Measurements from ENCODE around the gene ARHGEF6.

DNA sequence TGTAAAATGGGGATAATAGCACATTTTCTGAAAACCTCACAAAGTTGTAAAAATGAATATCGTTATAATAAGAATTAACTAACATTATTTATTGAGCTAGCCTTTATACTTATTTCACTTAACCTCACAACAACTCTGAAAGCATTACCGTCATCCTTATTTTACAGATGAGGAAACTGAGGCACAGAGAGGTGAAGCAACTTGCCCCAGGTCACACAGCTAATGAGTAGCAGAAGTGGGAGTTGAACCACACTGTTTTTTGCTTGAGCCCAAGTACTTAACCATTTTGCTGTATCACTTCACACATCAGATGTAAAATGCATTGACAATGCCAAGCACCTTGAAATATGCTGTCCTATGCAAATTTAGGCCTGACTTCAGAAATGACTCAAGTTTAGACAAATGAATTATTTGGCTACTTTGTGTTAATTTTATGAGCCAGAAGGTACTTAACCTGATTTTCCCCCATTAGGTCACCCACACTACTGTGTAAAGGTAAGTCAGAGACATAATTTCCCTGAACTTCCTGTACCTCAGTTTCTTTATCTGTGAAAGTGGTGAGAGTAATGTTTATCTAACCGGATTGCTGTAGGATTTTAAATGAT is 109.6 kb downstream of the ARHGEF6 start:
- TF ChIP-seq, protein P1, sequence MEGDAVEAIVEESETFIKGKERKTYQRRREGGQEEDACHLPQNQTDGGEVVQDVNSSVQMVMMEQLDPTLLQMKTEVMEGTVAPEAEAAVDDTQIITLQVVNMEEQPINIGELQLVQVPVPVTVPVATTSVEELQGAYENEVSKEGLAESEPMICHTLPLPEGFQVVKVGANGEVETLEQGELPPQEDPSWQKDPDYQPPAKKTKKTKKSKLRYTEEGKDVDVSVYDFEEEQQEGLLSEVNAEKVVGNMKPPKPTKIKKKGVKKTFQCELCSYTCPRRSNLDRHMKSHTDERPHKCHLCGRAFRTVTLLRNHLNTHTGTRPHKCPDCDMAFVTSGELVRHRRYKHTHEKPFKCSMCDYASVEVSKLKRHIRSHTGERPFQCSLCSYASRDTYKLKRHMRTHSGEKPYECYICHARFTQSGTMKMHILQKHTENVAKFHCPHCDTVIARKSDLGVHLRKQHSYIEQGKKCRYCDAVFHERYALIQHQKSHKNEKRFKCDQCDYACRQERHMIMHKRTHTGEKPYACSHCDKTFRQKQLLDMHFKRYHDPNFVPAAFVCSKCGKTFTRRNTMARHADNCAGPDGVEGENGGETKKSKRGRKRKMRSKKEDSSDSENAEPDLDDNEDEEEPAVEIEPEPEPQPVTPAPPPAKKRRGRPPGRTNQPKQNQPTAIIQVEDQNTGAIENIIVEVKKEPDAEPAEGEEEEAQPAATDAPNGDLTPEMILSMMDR (IDR thresholded peaks at IDR 0.05; ENCODE audit: poor library complexity, severe bottlenecking) = no peak
- no peak for TF ChIP-seq POLR2AphosphoS5 (IDR thresholded peaks at IDR 0.05)
- no peak for TF ChIP-seq EZH2 (IDR thresholded peaks at IDR 0.05; ENCODE audit: borderline replicate concordance, insufficient read depth, low read length, poor library complexity, severe bottlenecking)
- TF ChIP-seq, protein P2, sequence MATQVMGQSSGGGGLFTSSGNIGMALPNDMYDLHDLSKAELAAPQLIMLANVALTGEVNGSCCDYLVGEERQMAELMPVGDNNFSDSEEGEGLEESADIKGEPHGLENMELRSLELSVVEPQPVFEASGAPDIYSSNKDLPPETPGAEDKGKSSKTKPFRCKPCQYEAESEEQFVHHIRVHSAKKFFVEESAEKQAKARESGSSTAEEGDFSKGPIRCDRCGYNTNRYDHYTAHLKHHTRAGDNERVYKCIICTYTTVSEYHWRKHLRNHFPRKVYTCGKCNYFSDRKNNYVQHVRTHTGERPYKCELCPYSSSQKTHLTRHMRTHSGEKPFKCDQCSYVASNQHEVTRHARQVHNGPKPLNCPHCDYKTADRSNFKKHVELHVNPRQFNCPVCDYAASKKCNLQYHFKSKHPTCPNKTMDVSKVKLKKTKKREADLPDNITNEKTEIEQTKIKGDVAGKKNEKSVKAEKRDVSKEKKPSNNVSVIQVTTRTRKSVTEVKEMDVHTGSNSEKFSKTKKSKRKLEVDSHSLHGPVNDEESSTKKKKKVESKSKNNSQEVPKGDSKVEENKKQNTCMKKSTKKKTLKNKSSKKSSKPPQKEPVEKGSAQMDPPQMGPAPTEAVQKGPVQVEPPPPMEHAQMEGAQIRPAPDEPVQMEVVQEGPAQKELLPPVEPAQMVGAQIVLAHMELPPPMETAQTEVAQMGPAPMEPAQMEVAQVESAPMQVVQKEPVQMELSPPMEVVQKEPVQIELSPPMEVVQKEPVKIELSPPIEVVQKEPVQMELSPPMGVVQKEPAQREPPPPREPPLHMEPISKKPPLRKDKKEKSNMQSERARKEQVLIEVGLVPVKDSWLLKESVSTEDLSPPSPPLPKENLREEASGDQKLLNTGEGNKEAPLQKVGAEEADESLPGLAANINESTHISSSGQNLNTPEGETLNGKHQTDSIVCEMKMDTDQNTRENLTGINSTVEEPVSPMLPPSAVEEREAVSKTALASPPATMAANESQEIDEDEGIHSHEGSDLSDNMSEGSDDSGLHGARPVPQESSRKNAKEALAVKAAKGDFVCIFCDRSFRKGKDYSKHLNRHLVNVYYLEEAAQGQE (IDR thresholded peaks at IDR 0.05; ENCODE audit: borderline replicate concordance) = no peak
- TF ChIP-seq RAD21 (conservative IDR thresholded peaks at IDR 0.05) = no peak
